NK-92 (cell line): Measurements from ENCODE around the gene FGD2.

ENCODE experiments used
- DNase-seq: peaks from one replicate; lab custom pipeline; 2025; ENCODE audit not compliant: unreplicated experiment; lab: John Stamatoyannopoulos, UW

FGD2 gene

GRCh38 chr6:37005061-37005810, at the start of gene FGD2:
Gene FGD2 (plus strand): TSS chr6:37005655. CDS start chr6:37005818, 163 bp downstream.
- no peak for DNase-seq

- DNase-seq, result no peak
These were observed 49.6 kb upstream of the FGD2 start for GRCh38 chr6:36955671-36956445.

- no peak for DNase-seq
These were observed 49.0 kb upstream of the FGD2 start for GRCh38 chr6:36956446-36956820.

GRCh38 chr6:36957773-36958271, 47.6 kb upstream of the FGD2 start:
- no peak for DNase-seq

GRCh38 chr6:36958775-36959554, 46.5 kb upstream of the FGD2 start:
- no peak for DNase-seq

GRCh38 chr6:36959555-36960250, 45.8 kb upstream of the FGD2 start:
- DNase-seq, result no peak

- DNase-seq, result no peak
These were observed 43.7 kb upstream of the FGD2 start for GRCh38 chr6:36961441-36962435.

GRCh38 chr6:36962874-36963273, 42.6 kb upstream of the FGD2 start:
- no peak for DNase-seq

GRCh38 chr6:36963451-36964290, 41.8 kb upstream of the FGD2 start:
- DNase-seq, result no peak

GRCh38 chr6:36964349-36964748, 41.1 kb upstream of the FGD2 start:
- DNase-seq, result no peak

- DNase-seq, result no peak
These were observed 40.5 kb upstream of the FGD2 start for GRCh38 chr6:36964908-36965307.

GRCh38 chr6:36967301-36967700, 38.2 kb upstream of the FGD2 start:
- DNase-seq, result no peak

- no peak for DNase-seq
These were observed 37.7 kb upstream of the FGD2 start for GRCh38 chr6:36967757-36968156.

GRCh38 chr6:36968266-36968977, 37.0 kb upstream of the FGD2 start:
- no peak for DNase-seq

GRCh38 chr6:36969240-36969691, 36.2 kb upstream of the FGD2 start:
- DNase-seq, result no peak

GRCh38 chr6:36969988-36970891, 35.2 kb upstream of the FGD2 start:
- no peak for DNase-seq
